Fibroblast of skin of left biceps (primary cell): ENCODE measurements around the gene GPR153.
"Not testable (repeated sequence)": the region's sequence is repeated elsewhere in the genome, so short reads cannot be mapped to it uniquely, and the experiment has no call there.

Source experiments
- DNase-seq, 2 experiments: peaks; one replicate each; pipeline ENCODE4 v3.0.0-alpha.2; 2013; ENCODE audit warnings: low read depth in 2 of 2

Gene GPR153

DNA sequence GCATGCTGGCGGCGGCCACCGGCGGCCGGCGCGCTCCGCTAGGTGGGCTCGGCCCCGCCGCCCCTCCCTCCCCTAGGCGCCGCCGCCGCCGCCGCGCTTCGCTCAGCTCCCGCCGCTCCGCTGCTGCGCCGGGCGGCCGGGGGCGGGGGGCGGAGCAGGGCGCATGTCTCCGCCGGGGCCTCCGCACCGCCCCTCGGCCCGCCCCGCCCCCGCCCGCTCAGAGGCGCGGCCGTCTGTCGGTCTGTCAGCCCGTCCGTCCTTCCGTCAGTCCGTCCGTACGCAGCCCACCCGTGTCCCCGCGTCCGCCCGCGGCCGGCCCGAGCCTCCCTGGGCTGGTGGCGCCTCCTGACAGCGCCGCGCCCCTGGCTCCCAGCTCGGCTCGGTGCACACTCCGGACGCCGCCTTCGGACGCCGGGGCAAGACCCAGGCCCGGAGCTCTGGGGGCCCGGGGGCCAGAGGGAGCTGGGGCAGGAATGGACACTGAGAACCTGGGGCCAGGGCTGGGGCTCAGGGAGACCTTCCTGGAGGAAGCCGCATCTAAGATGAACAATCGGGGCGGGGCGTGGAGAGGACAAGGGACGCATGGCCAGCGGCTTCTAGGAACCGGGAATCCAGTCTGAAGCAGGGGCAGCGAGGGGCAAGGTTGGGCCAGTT, at the start of gene GPR153:
Gene GPR153, minus strand, starts transcription at position 138 of the 654 bp plus-strand sequence. CDS start 6,193 bp downstream, outside the sequence.
- DNase-seq: no peak

DNA sequence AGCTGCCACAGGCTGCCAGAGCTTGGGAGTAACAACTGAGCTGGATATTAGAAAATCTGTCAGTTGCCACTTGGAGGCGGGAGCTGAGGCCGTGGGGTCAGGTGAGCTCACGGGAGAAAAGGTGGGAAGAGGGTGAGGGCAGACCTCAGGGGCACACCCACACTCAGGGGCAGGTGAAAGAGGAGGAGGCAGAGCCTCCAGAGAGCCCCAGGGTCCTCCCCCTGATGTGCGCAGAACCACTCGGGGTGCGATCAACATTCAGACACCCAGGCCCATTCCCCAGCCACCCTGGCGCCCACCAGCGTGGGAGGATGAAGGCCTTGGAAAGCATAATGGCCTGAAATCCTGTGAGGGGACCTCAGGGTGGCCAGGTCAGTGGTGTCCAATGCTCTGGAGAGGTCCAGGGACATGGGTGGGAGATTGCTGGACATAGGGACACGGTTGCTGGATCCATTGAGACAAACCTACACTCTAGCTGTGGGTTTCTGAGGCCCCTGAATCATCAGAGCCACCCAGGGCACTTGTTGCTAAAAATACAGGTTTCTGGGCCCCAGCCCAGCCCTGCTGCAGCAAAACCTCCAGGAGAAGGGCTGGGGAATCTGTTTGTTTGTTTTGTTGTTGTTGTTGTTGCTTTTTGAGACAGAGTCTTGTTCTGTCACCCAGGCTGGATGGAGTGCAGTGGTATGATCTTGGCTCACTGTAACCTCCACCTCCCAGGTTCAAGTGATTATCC, 49.4 kb upstream of the GPR153 start:
- DNase-seq: no peak

DNA sequence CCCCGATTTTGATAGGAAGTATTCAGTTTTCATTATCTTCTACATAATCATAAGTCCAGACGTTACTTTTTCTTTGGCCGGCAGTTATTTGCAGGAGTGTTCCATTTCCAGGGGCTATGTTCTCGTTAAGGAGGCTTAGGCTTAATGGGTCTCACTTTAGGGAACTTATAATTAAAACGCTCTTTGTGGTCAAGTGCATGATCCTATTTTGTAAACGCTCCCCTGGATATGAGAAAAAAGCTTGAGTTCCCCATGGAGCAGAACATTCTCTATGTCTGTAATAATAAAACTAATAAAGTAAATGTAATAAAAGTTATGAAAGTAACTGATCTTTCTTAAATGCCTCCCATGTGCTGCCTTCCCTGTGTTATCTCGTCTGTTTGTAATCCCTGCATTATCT, 48.7 kb upstream of the GPR153 start:
- DNase-seq: no peak

DNA sequence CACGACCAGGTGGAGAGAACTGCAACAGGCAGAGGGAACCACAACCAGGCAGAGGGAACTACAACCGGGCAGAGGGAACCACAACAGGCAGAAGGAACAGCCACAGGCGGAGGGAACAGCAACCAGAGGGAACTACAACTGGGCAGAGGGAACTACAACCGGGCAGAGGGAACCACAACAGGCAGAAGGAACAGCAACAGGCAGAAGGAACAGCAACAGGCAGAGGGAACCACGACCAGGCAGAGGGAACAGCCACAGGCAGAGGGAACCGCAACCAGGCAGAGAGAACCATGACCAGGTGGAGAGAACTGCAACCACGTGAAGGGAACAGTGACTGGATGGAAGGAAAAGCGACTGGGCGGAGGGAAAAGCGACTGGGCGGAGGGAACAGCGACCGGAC, 47.6 kb upstream of the GPR153 start:
- DNase-seq: no peak

DNA sequence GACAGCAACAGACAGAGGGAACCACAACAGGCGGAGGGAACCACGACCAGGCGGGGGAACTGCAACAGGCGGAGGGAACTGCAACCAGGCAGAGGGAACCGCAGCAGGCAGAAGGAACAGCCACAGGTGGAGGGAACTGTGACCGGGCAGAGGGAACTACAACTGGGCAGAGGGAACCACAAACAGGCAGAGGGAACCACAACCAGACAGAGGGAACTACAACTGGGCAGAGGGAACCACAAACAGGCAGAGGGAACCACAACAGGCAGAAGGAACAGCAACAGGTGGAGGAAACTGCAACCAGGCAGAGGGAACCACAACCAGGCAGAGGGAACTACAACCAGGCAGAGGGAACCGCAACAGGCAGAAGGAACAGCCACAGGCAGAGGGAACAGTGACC, 46.8 kb upstream of the GPR153 start:
- not testable (repeated sequence) for DNase-seq

DNA sequence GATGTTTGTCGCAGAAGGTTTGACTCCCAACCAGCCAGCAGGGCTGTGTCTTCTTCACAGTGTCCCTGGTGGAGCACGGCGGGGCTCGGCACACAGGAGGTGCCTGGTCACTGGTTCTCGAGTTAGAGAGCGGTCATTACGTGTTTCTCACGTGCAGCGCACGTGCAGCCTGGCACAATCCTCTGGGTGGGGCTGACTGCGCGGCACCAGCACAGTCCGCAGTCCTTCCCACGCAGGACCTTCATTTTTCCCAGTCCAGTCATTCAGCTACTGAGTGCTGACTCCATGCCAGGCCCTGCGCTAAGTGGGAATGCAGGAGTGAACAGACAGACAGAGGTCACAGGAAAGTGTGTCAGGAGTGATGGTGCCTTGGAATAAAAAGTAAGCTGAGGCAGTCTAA, 46.2 kb upstream of the GPR153 start:
- DNase-seq: no peak

DNA sequence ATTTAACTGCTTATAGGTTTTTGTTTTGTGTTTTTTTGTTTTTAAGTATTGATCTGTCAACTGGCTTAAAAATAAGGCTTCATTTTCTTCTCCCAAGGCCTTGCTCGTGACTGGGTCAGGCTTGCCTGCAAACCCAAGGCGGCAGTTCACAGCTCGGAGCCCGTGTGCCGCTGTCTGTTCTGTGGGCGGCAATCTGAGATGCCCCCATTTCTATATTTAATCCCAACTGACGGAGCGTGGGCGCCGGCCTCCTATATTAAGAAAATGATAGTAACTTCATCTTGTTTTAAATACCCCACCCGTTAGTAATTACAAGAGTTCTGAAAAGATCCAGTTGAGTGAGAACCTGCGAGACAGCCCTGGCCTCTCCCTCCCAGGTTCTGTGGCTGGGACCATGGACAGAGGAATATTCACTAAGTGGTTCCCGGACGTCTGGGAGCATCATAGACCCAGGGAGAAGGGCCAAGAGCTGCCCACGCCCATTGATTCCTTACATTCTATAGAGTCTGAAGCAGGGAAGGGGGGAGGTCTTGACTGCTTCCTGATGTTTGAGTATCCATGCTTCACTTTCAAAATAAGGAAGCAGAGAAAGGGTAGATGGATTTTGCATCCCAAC, 42.6 kb upstream of the GPR153 start:
- DNase-seq: peak in 1 of 2 experiments; percentile 1

DNA sequence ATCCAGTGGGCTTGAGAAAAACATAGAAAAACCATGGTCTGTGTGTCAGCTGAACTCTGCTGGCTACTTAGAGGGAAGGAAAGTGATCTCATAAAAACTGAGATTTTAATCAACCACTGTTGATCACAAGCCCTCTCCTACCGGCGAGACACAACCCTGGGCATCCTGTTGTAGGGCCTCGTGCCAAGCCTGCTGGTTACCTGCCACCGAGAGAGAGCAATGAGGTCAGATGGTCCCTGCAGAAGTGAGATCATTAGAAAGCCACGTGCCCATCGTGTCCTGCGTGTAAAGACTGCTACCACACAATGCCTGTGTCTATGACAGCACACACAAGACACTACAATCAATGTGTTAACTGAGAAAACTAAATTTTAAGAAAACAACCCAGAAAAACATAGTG, 41.7 kb upstream of the GPR153 start:
- no peak for DNase-seq

DNA sequence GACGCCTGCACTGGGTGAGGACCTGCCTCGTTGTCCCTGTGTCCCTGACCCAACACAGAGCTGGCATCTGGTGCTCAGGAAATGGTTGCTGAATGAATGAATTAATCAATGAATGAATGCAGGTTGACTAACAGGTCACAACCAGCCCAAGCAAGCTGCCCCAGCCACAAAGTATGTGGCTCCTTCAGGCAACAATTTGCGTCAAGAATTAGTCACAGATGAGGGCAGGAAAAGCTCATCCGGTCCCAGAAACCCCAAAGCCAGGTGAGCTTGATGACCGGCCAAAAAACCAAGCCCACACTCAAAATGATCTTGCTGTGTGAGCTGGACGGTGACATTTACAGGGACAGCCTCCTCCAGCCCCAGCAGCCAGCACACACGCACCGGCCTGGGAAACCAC, 40.6 kb upstream of the GPR153 start:
- DNase-seq: no peak

DNA sequence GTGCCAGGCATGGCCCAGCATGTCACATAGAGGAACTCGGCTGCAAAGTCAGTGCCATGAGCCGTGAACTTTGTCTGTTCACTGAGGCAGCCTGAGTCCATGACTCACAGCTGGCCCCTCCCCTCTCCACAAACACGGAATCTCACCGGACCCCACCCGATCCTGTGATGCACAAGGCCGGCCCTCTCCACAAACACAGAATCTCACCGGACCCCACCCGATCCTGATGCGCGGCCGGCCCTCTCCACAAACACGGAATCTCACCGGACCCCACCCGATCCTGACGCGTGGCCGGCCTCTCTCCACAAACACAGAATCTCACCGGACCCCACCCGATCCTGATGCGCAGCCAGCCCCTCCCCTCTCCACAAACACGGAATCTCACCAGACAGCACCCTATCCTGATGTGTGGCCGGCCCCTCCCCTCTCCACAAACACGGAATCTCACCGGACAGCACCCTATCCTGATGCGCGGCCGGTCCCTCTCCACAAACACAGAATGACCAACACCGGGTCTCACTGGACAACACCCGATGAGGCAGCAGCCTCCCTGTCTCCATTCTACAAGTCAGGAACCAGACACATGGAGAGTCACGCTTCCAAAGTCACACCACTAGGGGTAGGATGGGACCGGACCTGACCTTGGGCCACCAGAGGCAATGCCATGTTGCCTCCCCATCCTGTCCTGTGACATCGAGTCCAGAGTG, 39.6 kb upstream of the GPR153 start:
- DNase-seq: no peak

DNA sequence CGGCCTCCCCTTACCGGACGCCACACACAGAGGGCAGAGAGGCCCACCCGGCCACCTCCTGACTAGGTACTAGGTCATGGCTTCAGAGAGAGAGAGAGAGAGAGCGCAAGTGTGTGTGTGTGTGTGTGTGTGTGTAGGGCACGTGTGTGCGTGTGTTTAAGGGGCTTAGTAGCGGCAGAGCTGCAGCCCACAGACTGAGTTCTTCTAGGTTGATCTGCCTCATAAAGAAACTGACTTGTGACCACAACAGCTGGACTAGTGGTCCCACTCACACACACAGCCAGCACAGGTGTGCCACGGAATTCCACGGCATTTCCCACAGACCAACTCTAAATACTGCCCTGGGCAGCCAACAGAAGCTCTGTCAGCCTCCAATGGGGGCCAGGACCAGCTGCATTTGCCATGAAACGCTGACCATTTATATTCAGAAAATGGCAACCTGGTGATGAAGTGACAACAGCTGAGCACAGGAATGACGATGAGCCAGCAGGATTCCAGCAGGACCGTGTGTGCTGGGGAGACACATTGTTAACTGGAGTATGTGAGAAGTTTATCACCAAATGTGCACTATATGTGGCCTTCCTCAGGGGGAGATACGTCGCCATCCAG, 38.8 kb upstream of the GPR153 start:
- DNase-seq: no peak

DNA sequence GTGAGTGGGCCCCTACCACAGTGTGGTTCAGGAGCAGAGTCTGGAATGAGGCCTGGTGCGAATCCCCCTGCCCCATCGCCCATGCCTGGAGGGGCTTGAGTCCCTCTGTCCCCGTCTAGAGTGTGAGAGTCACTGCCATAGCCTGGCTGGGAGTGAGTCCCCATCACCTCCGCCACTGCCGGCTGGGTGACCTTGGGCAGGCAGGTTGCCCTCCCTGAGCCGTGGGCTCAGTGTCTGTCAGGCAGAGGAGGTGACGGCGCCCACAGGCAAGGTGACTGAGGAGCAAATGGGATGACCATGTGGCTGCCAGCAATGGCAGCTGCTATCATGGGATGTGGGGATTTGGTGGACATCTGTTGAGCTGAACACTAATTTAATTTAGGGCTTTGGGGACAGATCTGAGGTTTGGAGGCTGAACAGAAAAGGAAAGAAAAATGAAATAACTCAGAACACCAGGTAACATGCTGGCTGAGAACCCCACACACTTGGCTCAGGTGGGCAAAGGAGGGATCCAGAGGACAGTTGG, 38.1 kb upstream of the GPR153 start:
- no peak for DNase-seq

DNA sequence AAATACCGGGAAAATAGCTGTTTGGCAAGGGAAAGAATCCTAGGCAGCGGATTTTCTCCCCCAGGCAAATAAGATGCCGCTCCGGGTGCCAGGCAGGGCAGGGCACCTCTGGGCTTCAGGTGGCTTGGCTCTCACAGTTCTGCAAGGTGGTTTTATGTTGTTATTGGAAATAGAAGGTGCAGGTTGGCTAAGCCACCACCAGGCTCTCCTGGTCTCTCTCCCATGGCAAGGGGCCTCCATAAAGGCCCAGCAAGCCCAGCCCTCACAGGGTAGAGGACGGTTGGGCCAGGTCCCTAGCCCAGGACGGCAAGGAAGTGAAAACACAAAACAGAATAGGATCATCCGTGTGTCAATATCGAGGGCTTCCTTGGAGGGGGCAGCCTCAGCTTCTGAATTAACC, 37.6 kb upstream of the GPR153 start:
- no peak for DNase-seq

DNA sequence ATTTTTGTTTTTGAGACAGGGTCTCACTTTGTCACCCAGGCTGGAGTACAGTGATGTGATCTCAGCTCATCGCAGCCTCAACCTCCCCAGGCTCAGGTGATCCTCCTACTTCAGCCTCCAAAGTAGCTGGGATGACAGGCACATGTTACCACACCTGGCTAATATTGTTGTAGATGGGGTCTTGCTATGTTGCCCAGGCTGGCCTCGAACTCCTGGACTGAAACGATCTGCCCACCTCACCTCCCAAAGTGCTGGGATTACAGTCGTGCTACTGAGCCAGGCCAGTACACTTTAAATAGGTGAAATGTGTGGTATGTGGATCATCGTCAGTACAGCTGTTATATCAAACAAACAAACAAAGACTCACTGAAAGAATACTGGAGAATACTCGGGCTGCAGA, 35.0 kb upstream of the GPR153 start:
- no peak for DNase-seq

DNA sequence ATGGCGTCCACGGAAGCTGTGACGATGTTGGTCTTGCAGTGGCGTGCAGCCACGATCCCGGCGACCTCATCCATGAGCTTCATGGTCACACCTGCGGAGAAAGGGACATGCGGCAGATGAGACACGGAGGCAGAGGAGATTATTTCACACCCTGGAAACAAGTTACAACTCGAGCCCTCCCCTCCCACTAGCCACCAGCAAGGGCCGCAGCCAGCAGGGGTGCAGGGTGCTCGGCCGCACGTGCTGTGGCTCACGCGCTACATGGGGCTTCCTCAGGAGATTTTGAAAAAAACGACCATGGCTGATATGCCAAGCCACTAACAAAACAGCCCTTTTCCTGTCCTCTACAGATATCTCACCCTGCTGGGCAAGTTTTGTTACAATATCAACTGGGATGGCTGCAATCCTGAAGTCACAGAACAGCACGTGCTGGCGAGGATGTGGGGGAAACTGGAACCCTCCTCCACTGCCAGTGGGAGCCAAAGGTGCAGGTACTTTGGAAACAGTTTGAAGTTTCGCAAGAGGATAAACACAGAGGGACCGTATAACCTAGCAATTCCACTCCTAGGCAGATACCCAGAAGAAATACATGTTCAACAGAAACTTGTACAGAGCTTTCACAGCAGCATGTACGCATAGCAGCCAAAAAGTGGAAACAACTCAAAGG, 34.1 kb upstream of the GPR153 start:
- DNase-seq: no peak

DNA sequence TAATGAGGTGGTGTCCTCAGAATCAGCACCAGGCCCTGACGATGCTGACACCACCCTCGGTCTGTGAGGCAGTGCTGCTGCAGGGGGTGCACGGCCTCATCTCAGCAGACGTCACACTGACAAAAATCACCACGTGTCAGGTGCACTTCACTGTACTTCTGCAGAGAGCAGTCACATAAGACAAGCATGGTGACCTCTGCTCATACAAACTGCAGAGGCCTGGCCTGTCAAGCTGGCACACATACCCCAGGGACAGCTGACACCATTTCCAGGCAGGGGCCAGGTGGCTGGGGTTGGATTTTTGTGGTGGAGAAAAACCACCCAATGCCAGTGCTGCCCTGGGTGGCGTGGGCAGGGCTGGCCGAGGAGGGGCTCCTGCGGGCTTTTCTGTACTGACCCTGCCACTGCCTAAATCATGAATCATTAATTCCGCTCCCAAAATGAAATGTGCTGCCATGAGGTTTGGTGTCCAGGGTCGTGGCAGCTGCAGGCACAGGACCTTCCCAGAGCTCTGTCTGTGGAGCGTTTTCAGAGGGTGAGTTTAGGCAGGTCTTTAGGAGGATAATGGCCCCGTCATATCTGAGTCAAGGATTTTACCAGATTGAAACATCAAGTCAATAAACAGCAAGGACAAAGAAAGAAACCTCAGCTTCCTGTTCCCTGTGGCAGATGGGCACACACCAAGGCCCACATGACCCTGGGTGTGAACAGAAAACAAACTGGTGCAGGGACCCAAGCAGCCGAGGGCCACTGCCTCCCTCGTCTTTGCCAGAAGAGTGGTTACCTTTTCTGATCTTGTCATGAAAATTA, 33.4 kb upstream of the GPR153 start:
- no peak for DNase-seq

DNA sequence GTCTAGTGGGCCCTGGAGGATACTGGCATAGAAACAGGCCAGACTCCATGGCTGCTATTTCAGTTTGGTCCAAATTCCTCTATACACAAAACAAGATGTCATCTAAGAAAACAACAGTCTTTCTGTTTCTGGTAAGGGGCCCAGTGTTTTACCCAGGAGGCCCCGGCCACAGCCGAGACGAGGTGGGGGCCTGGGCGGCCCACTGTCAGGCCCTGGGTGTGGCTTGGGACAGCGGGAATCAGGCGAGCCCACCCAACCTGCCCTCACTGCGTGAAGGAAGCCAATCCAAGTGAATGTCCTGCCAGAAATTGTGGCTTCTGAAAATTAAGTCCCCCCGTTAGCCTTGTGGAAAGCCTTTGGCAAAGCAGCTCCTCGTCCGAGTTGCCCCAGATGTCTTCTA, 31.2 kb upstream of the GPR153 start:
- DNase-seq: no peak

DNA sequence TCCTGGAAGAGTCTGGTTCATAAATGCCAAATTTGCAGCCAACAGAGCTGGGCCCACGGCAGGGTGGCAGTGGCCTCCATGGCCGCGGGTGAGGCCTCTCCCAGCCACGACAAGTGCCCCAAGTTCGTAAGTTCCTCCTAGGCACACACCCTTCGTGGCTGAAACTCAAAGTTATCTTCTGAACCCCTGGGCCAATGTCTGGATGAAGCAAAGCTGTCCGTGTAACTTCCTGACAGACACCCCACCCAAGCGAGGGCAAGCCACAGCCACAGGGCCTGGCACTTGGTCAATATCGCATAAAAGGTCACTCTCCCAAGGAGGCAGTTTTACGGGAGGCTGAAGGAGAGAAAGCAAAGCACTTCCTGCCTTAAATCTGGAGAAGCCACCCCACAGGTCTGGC, 27.8 kb upstream of the GPR153 start:
- no peak for DNase-seq

DNA sequence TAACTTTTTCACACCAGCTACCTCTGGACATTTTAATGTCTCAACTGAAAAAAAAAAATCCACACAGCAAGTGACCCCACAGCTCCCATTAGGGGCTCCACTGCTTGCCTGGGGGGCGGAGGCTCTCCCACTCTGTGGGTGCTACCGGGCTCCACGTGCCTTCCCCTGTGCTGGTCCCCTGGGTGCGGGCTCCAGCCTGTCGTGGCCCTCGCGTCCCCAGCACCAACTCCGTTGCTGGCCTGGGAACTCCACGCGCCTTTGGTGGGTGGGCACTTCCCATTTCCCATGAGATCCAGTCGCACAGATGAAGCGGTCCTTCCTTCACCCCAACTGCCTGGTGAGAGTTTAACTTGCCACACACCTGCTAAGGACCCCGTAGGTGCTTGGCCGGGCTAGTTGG, 27.1 kb upstream of the GPR153 start:
- DNase-seq: no peak

DNA sequence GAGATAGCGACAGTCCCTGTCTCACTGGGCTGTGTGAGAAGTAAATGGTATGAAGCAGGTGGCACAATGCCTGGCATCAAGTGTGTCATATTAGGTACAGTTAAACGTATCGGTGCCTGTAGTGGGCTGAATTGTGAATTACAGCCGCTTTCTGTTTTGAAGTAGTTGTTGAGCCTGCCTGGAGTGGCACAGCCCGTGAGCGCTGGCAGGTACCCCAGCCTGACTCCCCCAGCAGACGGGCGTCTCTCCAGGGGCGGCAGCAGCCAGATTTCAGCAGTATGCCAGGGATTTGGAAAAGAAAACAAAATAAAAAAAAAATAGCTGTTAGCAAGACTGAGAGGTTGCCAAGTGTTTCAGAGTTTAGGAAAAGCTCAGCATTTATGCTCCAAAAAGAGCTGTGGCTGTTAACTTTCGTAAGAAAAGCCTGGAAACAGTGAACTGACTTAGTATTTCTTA, 26.6 kb upstream of the GPR153 start:
- no peak for DNase-seq
